SK-N-SH (cell line): Measurements from ENCODE around the gene OSBPL10.

Experiments
- CHD2 ChIP-seq: fragments of 150-350 bp; IDR thresholded peaks from 2 replicates; pipeline ENCODE4 v1.6.1; 2018; ENCODE audit warnings: low read length; ENCODE audit not compliant: partially characterized antibody
- ELF1 ChIP-seq: IDR thresholded peaks from 2 replicates; pipeline ENCODE4 v1.4.0; 2012
- EP300 ChIP-seq, 2 experiments: IDR thresholded peaks; 2 replicates each; pipeline versions ENCODE4 v1.4.0 to v1.6.1; 2012; ENCODE audit warnings: borderline replicate concordance in 1 of 2, low read depth in 1 of 2, low read length in 1 of 2
- EZH2phosphoT487 ChIP-seq: fragments of 200-600 bp; sonication (generic); IDR thresholded peaks from 2 replicates; pipeline ENCODE4 v1.6.1; 2017; ENCODE audit warnings: low read depth, mixed run types, mild to moderate bottlenecking, antibody characterized with exemption, moderate library complexity, borderline replicate concordance
- JUND ChIP-seq: IDR thresholded peaks from 2 replicates; pipeline ENCODE4 v1.4.0; 2012
- MXI1 ChIP-seq: IDR thresholded peaks from 2 replicates; pipeline ENCODE4 v1.6.1; 2012; ENCODE audit warnings: mild to moderate bottlenecking, low read depth, low read length, improper control_type of control experiment
- NRF1 ChIP-seq: IDR thresholded peaks from 2 replicates; pipeline ENCODE4 v1.6.1; 2012; ENCODE audit warnings: low read depth, mild to moderate bottlenecking, low read length
- POLR2AphosphoS5 ChIP-seq: IDR thresholded peaks from 2 replicates; pipeline ENCODE4 v1.6.1; 2012; ENCODE audit warnings: low read depth, low read length
- RAD21 ChIP-seq: IDR thresholded peaks from 2 replicates; pipeline ENCODE4 v1.6.1; 2012; ENCODE audit warnings: mild to moderate bottlenecking, low read length
- RCOR1 ChIP-seq: fragments of 150-350 bp; IDR thresholded peaks from 2 replicates; pipeline ENCODE4 v1.6.1; 2017; ENCODE audit warnings: antibody characterized with exemption, low read length
- RFX5 ChIP-seq: IDR thresholded peaks from 2 replicates; pipeline ENCODE4 v1.6.1; 2012; ENCODE audit warnings: mild to moderate bottlenecking, improper control_type of control experiment, low read length
- SIN3A ChIP-seq: IDR thresholded peaks from 2 replicates; pipeline ENCODE4 v1.6.1; 2012; ENCODE audit warnings: low read depth, mild to moderate bottlenecking, low read length, moderate library complexity, borderline replicate concordance
- TF ChIP-seq, protein P1 (sequence below): fragments of 200-600 bp; sonication (generic); IDR thresholded peaks from 2 replicates; pipeline ENCODE4 v1.6.1; 2017; ENCODE audit warnings: antibody characterized with exemption, mild to moderate bottlenecking, moderate library complexity
- TF ChIP-seq, protein P2 (sequence below): IDR thresholded peaks from 2 replicates; pipeline ENCODE4 v1.6.1; 2012; ENCODE audit warnings: mild to moderate bottlenecking, low read depth, low read length, moderate library complexity

DNA sequence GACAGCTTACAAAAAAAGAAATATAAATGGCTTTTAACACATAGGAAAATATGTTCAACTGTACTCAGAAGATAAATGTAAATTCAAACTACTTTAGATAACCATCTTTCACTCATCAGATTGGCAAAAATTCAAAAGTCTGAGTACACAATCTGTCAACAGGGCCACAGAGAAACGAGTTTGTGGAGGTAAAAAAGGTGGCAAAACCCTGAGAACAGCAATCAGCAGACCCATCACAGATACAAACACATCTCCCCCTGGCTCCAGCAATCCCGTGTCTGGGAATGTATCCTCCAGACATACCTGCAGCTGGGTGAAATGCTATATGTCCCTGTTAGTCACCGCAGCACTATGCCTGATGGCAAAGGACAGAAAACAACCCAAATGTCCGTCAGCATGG is 149.5 kb downstream of the OSBPL10 start:
- TF ChIP-seq, protein P1, sequence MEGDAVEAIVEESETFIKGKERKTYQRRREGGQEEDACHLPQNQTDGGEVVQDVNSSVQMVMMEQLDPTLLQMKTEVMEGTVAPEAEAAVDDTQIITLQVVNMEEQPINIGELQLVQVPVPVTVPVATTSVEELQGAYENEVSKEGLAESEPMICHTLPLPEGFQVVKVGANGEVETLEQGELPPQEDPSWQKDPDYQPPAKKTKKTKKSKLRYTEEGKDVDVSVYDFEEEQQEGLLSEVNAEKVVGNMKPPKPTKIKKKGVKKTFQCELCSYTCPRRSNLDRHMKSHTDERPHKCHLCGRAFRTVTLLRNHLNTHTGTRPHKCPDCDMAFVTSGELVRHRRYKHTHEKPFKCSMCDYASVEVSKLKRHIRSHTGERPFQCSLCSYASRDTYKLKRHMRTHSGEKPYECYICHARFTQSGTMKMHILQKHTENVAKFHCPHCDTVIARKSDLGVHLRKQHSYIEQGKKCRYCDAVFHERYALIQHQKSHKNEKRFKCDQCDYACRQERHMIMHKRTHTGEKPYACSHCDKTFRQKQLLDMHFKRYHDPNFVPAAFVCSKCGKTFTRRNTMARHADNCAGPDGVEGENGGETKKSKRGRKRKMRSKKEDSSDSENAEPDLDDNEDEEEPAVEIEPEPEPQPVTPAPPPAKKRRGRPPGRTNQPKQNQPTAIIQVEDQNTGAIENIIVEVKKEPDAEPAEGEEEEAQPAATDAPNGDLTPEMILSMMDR = no peak
- no peak for TF ChIP-seq JUND
- TF ChIP-seq RAD21 = no peak
- TF ChIP-seq NRF1 = no peak
- TF ChIP-seq POLR2AphosphoS5 = no peak
- no peak for TF ChIP-seq RCOR1
- no peak for TF ChIP-seq RFX5
- no peak for TF ChIP-seq MXI1
- no peak for TF ChIP-seq EP300 (IDR thresholded peaks at IDR 0.05; ENCODE audit: borderline replicate concordance in 1 of 2, low read depth in 1 of 2, low read length in 1 of 2)
- TF ChIP-seq CHD2 = no peak
- TF ChIP-seq ELF1 = no peak
- TF ChIP-seq, protein P2, sequence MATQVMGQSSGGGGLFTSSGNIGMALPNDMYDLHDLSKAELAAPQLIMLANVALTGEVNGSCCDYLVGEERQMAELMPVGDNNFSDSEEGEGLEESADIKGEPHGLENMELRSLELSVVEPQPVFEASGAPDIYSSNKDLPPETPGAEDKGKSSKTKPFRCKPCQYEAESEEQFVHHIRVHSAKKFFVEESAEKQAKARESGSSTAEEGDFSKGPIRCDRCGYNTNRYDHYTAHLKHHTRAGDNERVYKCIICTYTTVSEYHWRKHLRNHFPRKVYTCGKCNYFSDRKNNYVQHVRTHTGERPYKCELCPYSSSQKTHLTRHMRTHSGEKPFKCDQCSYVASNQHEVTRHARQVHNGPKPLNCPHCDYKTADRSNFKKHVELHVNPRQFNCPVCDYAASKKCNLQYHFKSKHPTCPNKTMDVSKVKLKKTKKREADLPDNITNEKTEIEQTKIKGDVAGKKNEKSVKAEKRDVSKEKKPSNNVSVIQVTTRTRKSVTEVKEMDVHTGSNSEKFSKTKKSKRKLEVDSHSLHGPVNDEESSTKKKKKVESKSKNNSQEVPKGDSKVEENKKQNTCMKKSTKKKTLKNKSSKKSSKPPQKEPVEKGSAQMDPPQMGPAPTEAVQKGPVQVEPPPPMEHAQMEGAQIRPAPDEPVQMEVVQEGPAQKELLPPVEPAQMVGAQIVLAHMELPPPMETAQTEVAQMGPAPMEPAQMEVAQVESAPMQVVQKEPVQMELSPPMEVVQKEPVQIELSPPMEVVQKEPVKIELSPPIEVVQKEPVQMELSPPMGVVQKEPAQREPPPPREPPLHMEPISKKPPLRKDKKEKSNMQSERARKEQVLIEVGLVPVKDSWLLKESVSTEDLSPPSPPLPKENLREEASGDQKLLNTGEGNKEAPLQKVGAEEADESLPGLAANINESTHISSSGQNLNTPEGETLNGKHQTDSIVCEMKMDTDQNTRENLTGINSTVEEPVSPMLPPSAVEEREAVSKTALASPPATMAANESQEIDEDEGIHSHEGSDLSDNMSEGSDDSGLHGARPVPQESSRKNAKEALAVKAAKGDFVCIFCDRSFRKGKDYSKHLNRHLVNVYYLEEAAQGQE = no peak
- no peak for TF ChIP-seq SIN3A
- TF ChIP-seq EZH2phosphoT487 = no peak
